Keratinocyte (primary cell): Measurements from ENCODE around the gene CCDC174. TPM values are rescaled to one million over a fixed set of nuclear protein-coding genes. Genes with fewer than 3 reads are reported as not detected.
"Not testable (repeated sequence)": the region's sequence is repeated elsewhere in the genome, so short reads cannot be mapped to it uniquely, and the experiment has no call there.

Experiments
- DNase-seq: peaks from one replicate; pipeline ENCODE4 v3.0.0-alpha.2; 2011; ENCODE audit warnings: low read depth, missing footprints, low spot score
- FAIRE-seq: peaks from 2 replicates; lab custom pipeline; 2011; peaks lifted over from hg19 to GRCh38; lab: Jason Lieb, UNC
- H2AFZ ChIP-seq: 2 replicates; pipeline ENCODE4 v1.6.0; 2012; ENCODE audit warnings: low read length, control low read depth, inconsistent platforms; ENCODE audit not compliant: control insufficient read depth
- H3K27ac ChIP-seq: 2 replicates; pipeline ENCODE4 v1.5.1; 2011; ENCODE audit warnings: low read length; ENCODE audit not compliant: control insufficient read depth, insufficient read depth
- H3K27me3 ChIP-seq: 3 replicates; pipeline ENCODE4 v1.6.0; 2011; ENCODE audit warnings: low read length; ENCODE audit not compliant: control insufficient read depth, insufficient read depth; ENCODE audit errors: extremely low read depth
- H3K36me3 ChIP-seq, 2 experiments: 2 replicates in 1 of 2; 3 replicates in 1 of 2; pipeline ENCODE4 v1.5.1; 2011; ENCODE audit warnings: low read length in 2 of 2, mild to moderate bottlenecking in 1 of 2; ENCODE audit not compliant: control insufficient read depth in 2 of 2, insufficient read depth in 2 of 2; ENCODE audit errors: extremely low read depth in 1 of 2
- H3K4me1 ChIP-seq: 3 replicates; pipeline ENCODE4 v1.5.1; 2011; ENCODE audit warnings: low read length; ENCODE audit not compliant: control insufficient read depth, insufficient read depth; ENCODE audit errors: extremely low read depth
- H3K4me2 ChIP-seq: 3 replicates; pipeline ENCODE4 v1.6.0; 2011; ENCODE audit warnings: low read depth, low read length; ENCODE audit not compliant: control insufficient read depth, insufficient read depth; ENCODE audit errors: extremely low read depth
- H3K4me3 ChIP-seq, 3 experiments: fragments of 200-600 bp in 1 of 3; sonication (generic) in 1 of 3; 2 replicates in 2 of 3; 3 replicates in 1 of 3; pipeline ENCODE4 v1.5.1; 2011 to 2016; ENCODE audit warnings: low read length in 3 of 3, mild to moderate bottlenecking in 3 of 3, control low read depth in 2 of 3, inconsistent platforms in 1 of 3, low read depth in 1 of 3, mixed read lengths in 1 of 3, mixed run types in 1 of 3, moderate library complexity in 1 of 3; ENCODE audit not compliant: control insufficient read depth in 2 of 3, insufficient read depth in 2 of 3; ENCODE audit errors: extremely low read depth in 1 of 3
- H3K79me2 ChIP-seq: 2 replicates; pipeline ENCODE4 v1.6.0; 2012; ENCODE audit warnings: low read length; ENCODE audit not compliant: control insufficient read depth, insufficient read depth
- H3K9ac ChIP-seq: 3 replicates; pipeline ENCODE4 v1.6.0; 2011; ENCODE audit warnings: low read length; ENCODE audit not compliant: control insufficient read depth, insufficient read depth; ENCODE audit errors: extremely low read depth
- H3K9me1 ChIP-seq: 3 replicates; pipeline ENCODE4 v1.6.0; 2011; ENCODE audit warnings: low read length; ENCODE audit not compliant: control insufficient read depth, insufficient read depth; ENCODE audit errors: extremely low read depth
- H3K9me3 ChIP-seq: 2 replicates; pipeline ENCODE4 v1.5.1; 2012; ENCODE audit warnings: low read depth, low read length; ENCODE audit not compliant: control insufficient read depth
- H4K20me1 ChIP-seq: 3 replicates; pipeline ENCODE4 v1.6.0; 2011; ENCODE audit warnings: low read length; ENCODE audit not compliant: control insufficient read depth, insufficient read depth; ENCODE audit errors: extremely low read depth
- CTCF ChIP-seq, 3 experiments: IDR thresholded peaks in 1 of 3; conservative IDR thresholded peaks in 1 of 3; optimal IDR thresholded peaks in 1 of 3; 2 replicates in 2 of 3; 3 replicates in 1 of 3; pipeline versions ENCODE3 to v1.5.1; 2011; ENCODE audit warnings: low read length in 3 of 3, mild to moderate bottlenecking in 3 of 3, moderate library complexity in 2 of 3, control low read depth in 1 of 3, inconsistent platforms in 1 of 3; ENCODE audit not compliant: insufficient read depth in 2 of 3; ENCODE audit errors: extremely low read depth in 1 of 3
- EZH2 ChIP-seq: IDR thresholded peaks from one replicate; pipeline ENCODE4 v1.6.1; 2012; ENCODE audit warnings: inconsistent platforms, mild to moderate bottlenecking, low read length, moderate library complexity
- dilution Hi-C: fragments of 300-500 bp; cut with MboI; formaldehyde crosslinking; loops from one replicate; pipeline ENCODE4 v1.7.0; 2020; ENCODE audit warnings: low sequenced_read_pairs; ENCODE audit not compliant: extremely low pct_ligation_motif_present
- polyA plus RNA-seq, 5 experiments: library from polyadenylated mRNA; depleted of rRNA in 3 of 5; stranded (reverse) in 3 of 5; stranded (forward) in 1 of 5; unstranded in 1 of 5; fragments of >200 nt; gene quantifications; 1 replicate in 1 of 5; 2 replicates in 3 of 5; 3 replicates in 1 of 5; pipeline versions ENCODE4 v1.2.1 to v1.2.3, GENCODE V29; 2011 to 2012; ENCODE audit warnings: missing spikeins in 2 of 5, low read depth in 1 of 5, low replicate concordance in 1 of 5

Gene CCDC174
- polyA plus RNA-seq, 1 donor (not counting 4 experiments of a cell fraction or from before 2014, with no cell fraction given) = 6.2 TPM

- Histone ChIP-seq H4K20me1 (no peaks in the 10 kb centered on the region), H3K27me3 (peaks cover 5% of the 10 kb centered on the region), H3K9me3 (no peaks in the 10 kb centered on the region), H3K9me1 (no peaks in the 10 kb centered on the region), H3K4me1 (peaks cover 11% of the 10 kb centered on the region), H3K4me3 (no peak overlapping the region), H3K4me2 (no peak overlapping the region), H3K27ac (no peak overlapping the region), H2AFZ (no peak overlapping the region), H3K9ac (no peak overlapping the region), H3K79me2 (no peaks in the 10 kb centered on the region), H3K36me3 (no peaks in the 10 kb centered on the region)
- dilution Hi-C loops = no loop called here
- peak; percentile 18 to 52 (median 46) for TF ChIP-seq CTCF (optimal IDR thresholded peaks at IDR 0.05 in 1 of 3, IDR thresholded peaks at IDR 0.05 in 1 of 3, conservative IDR thresholded peaks at IDR 0.05 in 1 of 3; ENCODE audit: extremely low read depth in 1 of 3, insufficient read depth in 2 of 3, low read length in 3 of 3)
- no peak for TF ChIP-seq EZH2
- FAIRE-seq = no peak
- DNase-seq = no peak
Measured at GRCh38 chr3:14608298-14608697, 43.3 kb upstream of the CCDC174 start.

GRCh38 chr3:14609058-14609457, 42.5 kb upstream of the CCDC174 start:
- H3K4me3 ChIP-seq, H3K27me3 ChIP-seq, H3K9me1 ChIP-seq, H2AFZ ChIP-seq, DNase-seq, dilution Hi-C loops, H3K9ac ChIP-seq, H3K36me3 ChIP-seq, H3K4me2 ChIP-seq, H4K20me1 ChIP-seq, FAIRE-seq, H3K79me2 ChIP-seq, H3K27ac ChIP-seq, H3K9me3 ChIP-seq: not testable (repeated sequence)
- peaks cover 14% of the 10 kb centered on the region for H3K4me1 ChIP-seq

- Histone ChIP-seq H3K9ac (no peak overlapping the region), H3K4me3 (no peak overlapping the region), H4K20me1 (no peaks in the 10 kb centered on the region), H3K27me3 (no peaks in the 10 kb centered on the region), H3K4me1 (peaks cover 18% of the 10 kb centered on the region), H3K79me2 (no peaks in the 10 kb centered on the region), H3K27ac (no peak overlapping the region), H3K4me2 (no peak overlapping the region), H3K36me3 (no peaks in the 10 kb centered on the region), H2AFZ (no peak overlapping the region), H3K9me1 (no peaks in the 10 kb centered on the region), H3K9me3 (no peaks in the 10 kb centered on the region)
- dilution Hi-C loops = no loop called here
- FAIRE-seq (no peak), DNase-seq (no peak)
- TF ChIP-seq CTCF (optimal IDR thresholded peaks at IDR 0.05 in 1 of 3, IDR thresholded peaks at IDR 0.05 in 1 of 3, conservative IDR thresholded peaks at IDR 0.05 in 1 of 3; ENCODE audit: extremely low read depth in 1 of 3, insufficient read depth in 2 of 3, low read length in 3 of 3) (no peak), EZH2 (no peak)
Measured at GRCh38 chr3:14609506-14609905, 42.1 kb upstream of the CCDC174 start.
